PC-9 (cell line): Measurements from ENCODE around the gene SPOP.

ENCODE experiments used
- EZH2 ChIP-seq: fragments of 200-600 bp; sonication (generic); IDR thresholded peaks from 2 replicates; pipeline ENCODE4 v1.8.0; 2017; ENCODE audit warnings: antibody characterized with exemption, low read depth
- TF ChIP-seq, protein P1 (sequence below): fragments of 200-600 bp; sonication (generic); conservative IDR thresholded peaks from 2 replicates; pipeline ENCODE4 v1.6.1; 2017; ENCODE audit warnings: mixed run types, antibody characterized with exemption, mild to moderate bottlenecking, moderate library complexity

DNA sequence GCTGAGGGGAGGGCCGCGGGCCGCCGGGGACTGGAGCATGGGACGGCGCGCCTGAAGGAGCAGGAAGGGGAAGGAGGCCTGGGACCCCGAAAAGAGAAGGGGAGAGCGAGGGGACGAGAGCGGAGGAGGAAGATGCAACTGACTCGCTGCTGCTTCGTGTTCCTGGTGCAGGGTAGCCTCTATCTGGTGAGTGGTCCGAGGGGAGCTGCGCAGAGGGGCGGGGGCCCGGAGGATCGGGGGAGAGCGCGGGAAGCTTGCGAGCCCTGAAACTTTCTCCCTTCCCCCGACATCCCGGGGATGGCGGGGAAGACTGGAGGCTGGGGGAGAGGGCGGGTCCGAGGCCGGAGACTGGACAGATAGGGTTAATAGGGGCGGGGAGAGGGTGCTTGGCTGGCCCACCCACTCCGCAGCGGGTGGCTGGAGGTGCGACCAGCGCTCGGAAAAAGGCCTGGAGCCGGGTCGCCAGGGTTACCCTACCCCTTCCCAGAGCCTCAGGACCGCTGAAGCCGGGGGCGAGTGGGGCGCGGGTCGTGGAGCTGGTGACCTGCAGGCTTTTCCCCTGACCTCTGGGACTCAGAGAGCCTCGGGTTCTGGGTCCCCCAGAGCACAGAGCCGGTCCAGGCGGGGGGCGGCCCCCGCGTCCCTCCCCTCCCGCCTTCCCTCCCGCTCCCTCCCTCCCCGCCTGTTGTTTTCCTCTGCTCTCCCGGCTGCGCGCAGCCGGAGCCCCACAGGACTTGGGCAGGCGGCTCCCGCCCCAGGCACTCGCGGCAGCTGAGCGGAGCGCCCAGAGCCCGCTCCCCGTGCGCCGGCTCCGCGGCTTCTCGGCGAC is 101.6 kb downstream of the SPOP start:
- TF ChIP-seq, protein P1, sequence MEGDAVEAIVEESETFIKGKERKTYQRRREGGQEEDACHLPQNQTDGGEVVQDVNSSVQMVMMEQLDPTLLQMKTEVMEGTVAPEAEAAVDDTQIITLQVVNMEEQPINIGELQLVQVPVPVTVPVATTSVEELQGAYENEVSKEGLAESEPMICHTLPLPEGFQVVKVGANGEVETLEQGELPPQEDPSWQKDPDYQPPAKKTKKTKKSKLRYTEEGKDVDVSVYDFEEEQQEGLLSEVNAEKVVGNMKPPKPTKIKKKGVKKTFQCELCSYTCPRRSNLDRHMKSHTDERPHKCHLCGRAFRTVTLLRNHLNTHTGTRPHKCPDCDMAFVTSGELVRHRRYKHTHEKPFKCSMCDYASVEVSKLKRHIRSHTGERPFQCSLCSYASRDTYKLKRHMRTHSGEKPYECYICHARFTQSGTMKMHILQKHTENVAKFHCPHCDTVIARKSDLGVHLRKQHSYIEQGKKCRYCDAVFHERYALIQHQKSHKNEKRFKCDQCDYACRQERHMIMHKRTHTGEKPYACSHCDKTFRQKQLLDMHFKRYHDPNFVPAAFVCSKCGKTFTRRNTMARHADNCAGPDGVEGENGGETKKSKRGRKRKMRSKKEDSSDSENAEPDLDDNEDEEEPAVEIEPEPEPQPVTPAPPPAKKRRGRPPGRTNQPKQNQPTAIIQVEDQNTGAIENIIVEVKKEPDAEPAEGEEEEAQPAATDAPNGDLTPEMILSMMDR, result 0 out of 2 replicates have a peak, but pooled peaks have one; percentile 18
- TF ChIP-seq EZH2, result peak; percentile 94
